SW 1271 (cell line): Measurements from ENCODE around the gene SMIM13.

Source experiments
- DNase-seq, 2 experiments: peaks; one replicate each; lab custom pipeline; 2025; lab: John Stamatoyannopoulos, UW

Gene SMIM13

DNA sequence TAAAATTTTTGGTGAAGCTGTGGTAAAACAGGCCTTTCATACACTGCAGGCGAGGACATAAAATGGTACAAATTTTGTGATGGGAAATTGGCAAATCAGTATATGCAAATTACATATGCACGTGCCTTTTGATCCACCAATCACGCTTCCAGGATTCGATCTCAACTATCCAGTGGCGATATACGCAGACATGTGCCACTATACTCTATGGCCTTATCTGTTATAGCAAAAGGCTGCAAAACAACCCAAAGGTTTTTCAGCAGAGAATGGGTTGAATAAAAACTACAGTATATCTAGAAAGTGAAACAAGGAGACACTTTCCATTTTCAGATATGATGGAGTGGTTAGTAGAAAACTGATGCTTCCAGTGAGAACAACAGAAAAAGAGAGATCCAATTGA is 59.8 kb downstream of the SMIM13 start:
- no peak for DNase-seq

DNA sequence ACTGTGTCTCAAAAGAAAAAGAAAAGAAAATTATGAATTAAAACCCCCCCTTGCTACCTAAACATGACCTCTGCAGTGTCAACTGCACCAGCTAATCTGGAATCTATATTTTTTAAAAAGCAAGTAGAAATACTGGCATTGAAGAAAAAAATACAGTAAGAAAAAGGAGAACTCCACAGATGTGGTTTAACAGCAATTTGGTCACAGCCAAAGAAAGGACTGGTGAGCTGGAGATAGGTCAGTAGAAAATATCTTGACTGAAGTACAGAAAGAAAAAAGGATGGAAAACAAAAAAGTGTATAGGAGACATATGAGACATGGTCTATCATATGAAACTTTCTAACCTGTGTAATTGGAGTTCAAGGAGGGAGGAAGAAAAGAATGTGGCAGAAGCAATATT is 62.0 kb downstream of the SMIM13 start:
- DNase-seq = no peak

DNA sequence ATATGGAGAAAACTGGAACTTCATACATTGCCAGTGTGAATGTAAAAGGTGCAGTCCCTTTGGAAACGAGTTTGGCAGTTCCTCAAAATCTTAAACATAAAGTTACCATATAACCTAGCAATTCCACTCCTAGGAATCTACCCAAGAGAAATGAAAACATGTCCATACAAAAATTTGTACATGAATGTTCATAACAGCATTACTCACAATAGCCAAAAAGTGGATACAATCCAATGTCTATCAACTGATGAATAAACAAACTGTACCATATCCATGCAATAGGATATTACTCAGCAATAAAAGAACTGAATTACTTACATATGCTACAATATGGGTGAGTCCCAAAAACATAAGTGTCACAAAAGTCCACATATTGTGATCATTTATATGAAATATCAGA is 66.6 kb downstream of the SMIM13 start:
- no peak for DNase-seq

DNA sequence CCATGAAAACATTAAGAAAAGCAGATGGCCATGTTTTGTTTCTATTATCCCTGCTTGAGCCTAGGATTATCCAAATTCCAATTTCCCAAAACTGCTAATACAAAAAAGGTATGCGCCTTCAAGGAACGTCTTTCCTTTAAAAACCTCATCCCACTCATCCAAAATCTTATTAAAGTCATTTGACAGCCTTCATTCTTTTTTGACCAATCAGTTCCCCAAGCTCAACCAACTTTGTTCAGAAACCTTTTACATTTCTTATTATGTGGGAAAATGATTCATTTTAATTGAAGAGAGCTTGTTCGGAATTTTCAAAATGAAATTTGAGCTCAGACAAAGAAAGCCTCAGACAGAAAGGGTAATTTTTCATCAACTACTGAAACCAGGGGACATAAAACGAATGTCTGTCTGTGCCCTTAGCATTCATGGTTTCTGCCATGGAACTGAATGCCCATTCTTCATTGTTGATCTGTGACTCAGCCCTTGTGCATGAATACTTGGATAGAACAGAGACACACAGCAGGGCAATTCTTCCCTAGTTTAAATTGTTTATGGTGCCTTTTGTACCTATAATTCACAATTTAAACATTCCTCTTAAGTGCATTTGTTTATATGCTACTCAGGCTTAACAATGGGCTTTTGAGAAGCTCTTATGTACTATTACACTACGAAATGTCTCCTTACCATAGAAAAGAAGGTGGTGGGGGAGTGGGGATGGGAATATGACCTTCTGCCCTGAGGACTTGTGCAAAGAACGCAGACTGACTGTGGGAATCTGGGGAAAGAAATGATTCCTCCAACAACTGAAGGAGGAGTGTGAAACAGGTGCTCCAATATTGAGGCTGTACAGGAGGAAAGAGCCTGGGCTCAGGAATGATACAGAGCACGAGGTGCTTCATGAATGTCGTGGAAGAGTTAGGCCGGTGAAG is 67.7 kb downstream of the SMIM13 start:
- DNase-seq = no peak

DNA sequence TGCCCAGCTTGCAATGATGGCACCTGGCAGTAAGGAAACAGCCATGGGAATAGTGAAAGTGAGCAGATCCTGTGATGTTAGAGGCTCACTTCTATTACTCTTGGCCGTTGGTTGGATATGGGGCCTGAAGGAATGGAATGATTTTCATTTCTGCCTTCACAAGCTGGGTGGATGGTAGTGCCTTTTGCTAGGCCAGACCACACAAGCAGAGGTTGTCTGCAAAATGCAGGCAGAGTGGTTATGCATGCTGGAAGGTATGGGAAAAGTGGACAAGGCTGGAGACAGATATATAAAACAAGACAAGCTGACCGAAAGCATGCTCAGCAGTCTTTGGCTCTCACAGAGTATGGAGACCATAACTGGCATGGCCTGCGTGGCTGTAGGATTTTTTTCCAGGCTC is 68.6 kb downstream of the SMIM13 start:
- DNase-seq = no peak

DNA sequence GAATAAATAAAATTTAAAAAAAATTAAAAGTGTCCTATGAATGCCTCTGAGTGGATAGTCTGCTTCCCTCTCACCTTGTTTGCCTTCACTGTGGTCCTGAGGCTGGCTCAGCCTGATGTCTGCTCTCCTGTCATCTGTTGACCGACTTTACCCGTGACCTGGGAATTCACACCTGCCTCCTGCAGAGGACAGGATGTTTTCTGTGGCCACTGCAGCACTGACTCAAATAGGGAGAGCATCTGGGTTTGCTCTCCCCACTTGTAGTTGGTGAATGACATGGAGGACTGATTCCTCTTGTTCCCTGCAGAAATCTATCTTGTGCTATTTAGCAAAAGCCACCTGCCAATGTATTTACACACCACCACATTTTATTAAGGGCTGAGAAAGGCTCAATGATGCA is 70.3 kb downstream of the SMIM13 start:
- DNase-seq = no peak

DNA sequence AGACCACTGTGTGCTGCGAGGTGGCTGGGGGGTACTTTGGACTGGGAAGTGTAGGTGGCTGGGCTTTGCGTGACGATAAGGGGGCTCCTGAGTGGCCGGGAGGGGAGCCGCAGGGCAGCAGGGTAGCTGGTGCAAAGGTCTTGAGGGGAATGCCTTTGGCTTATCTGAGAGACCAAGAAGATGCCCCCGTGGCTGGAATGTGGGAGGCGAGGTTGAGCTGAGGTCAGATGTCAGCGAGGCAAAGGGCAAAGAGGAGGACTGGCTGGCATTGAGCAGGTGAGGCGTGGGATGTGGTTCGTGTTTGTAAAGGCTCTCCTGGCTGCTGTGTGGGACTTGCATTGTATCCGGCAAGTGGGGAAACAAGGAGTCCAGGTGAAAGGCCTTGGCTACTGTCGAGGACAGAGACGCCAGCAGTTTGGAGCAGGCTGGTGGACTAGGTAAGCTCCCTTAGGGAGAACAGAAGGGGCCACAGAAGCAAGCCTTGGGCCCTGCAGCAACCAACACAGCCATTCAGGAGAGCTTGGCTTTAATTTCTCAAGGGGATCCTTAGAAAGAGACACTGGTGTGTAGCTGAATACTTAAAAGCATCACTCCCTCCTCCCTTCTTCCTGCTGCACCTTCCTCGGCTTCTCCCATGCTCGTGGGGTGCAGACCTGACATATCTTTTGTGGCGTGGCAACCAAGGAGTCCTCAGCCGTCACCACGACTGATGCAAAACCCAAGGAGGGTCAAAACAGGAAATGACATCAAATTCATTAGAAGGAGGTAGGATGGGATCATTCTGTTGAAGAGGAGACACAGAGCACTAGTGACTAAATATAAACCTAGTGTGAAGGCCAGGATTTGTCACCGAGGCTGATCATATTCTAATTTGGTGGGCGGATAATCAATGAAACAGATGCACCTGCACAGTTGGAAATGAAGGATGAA is 71.3 kb downstream of the SMIM13 start:
- no peak for DNase-seq

DNA sequence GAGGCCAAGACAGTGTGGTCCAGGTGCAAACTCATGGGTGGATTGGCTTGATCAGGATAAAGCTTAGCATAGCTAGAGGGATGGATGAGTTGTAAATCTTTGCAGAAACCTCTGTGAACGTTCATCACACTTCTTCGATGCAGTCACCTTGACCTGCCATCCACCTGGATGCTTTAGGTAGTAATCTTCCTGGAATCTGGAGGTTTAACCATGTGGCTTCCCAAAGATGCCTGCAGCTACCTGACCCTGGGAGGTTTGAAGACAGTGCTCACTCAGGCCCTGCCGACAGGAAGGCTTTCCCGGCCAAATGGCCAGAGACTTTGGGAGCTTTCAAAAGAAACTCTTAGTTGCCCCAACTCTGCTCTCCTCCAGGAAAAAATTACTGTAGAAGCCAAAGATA is 73.3 kb downstream of the SMIM13 start:
- DNase-seq = no peak

DNA sequence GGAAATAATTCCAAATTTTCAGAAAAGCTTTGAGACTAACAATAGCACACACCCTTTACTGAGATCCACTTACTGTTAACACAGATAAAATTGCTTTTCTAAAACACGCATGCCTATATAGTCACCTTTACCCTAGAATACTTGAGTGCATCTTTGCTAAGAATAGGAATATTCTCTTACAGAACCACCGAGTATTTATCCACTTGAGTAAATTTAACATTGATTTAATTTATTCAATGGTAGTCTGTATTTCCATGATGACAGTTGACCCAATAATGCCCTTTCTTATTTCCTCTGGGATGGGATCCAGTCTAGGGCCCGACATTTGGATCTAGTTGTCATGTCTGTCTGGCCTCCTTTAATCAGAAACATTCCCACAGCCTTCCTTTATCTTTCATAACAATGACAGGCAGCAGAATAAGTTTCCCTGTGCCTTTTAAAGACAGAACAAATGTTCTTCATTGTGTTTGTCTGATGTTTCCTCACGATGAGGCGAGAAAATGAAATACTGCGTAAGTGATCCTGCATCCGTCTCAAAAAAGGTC is 74.5 kb downstream of the SMIM13 start:
- DNase-seq = no peak

DNA sequence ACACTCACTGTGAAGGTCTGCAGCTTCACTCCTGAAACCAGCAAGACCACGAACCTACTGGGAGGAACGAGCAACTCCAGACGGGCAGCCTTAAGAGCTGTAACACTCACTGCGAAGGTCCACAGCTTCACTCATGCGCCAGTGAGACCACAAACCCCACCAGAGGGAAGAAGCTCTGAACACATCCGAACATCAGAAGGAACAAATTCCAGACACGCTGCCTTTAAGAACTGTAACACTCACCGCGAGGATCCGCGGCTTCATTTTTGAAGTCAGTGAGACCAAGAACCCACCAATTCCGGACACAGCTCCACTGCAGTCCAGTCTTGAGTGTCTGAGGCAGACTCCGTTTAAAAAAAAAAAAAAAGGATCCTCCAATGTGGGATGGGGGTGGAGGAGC is 78.3 kb downstream of the SMIM13 start:
- DNase-seq = no peak

DNA sequence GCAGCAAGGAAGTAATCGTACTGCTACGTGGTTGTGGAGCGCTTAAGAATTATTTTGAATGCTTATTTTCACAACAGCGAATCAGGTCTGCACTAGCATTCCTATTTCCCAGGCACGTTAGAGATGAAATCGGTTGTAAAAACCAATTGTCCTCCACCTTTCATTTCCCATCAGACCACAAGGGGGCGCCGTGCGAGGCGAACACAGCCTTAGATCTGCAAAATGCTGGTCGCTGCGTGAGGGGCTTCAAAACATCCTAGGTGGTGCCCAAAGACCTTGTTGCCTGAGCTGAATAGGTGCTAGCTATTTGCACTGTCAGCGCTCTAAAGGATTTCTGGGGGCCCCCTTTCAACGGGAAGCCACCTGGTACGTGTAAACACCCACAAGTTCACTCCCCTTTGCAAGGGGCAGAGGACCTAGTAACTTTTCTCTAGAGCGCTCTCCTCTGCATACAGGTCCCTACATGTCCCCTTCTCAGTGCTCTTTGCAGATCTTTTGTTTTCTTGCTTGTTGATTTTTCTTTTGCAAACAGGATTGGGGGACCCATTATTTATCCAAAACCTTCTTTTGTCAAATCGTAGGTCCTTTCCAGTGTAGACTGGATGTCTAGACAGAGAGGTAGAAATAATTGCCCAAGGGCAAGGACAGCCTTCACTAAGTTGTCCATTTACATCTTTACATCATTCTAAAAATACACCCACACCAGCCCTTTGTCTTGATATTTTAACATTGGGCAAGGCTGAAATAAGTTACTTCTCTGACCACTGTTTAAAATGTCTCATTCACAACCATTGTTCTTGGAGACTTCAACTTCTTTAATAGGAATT is 79.1 kb downstream of the SMIM13 start:
- DNase-seq = peak in 1 of 2 experiments; percentile 25

DNA sequence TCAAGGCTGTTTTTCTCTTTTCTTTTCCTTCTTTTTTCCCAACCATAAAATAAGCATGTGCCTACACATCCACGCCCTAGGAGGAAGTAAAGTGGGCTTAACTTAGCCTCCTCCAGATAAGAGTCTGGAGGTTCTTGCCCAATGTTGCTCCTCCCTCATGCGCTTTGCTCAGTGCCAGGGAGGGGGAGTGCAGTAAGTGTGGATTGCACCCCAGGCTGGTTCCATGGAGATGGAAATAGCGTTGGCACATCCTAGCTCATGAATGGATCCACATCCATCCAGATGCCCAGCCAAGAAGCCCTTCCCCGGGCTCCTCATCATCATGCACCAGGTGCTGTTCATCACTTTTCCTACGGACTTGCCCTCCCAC is 80.6 kb downstream of the SMIM13 start:
- DNase-seq = no peak

DNA sequence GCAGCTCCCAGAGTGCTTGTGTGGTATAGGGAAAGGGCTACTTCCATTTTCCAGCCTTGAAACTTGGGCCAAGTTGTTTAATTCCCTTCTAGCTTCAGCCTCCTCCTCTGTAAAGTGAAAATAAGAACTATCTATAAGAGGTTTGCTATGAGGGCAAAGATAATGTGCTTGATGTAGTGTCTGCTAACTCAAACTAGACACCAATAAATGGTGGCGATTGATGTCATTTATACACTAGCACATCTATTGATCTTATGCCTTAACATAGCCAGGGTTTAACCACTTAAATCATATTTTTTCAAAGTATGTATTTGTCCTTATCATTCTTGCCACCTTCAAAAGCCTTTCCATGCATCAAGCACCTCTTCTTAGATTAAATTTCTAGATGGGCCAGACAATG is 83.6 kb downstream of the SMIM13 start:
- no peak for DNase-seq

DNA sequence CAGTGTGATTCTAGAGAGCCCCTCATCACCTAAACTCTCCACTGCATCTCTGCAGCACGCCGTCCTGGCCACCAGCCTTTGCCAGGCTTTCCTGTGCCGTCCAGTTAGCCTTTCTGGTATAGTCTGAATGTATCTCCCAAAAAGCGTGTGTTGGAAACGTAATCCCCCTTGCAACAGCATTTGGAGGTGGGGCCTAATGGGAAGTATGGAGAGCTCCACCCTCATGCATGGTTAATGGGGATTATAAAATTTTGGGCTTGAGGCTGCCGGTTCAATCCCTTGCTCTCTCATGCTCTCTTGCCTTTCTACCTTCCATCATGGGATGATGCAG is 85.4 kb downstream of the SMIM13 start:
- DNase-seq = no peak

DNA sequence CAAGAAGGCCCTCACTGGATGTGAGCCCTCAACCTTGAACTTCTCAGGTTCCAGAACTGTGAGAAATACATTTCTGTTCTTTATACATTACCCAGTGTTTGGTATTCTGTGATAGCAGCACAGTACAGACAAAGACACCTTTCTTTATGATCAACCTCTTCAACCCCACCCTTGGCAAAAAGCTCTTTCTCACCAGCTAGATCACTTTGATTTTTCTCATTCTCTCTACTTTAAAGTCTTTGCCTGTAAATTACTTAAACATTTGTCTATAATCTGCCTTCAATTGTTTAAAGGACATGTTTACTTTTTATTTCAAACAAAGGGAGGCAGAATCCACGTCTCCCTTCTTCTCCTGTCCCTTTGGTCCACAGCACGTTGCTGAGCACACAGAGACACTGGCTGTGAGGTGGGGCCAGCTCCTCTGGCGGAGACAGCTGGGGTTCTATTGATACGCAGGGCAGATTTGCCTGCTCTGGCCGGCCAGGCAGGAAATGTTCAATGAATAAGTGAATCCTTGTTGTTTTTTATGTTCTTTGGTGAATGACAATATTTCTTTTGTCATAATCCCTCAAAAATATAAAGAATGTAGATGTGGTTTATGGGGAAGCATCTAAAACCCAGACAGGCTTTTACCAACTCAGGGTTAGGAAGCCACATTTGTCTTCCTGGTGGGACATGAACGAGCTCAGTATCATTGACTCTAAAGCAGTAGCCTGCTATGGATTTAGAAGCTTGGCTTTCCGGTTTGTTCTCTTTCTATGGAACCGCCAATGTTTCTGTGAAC is 86.0 kb downstream of the SMIM13 start:
- DNase-seq = no peak

DNA sequence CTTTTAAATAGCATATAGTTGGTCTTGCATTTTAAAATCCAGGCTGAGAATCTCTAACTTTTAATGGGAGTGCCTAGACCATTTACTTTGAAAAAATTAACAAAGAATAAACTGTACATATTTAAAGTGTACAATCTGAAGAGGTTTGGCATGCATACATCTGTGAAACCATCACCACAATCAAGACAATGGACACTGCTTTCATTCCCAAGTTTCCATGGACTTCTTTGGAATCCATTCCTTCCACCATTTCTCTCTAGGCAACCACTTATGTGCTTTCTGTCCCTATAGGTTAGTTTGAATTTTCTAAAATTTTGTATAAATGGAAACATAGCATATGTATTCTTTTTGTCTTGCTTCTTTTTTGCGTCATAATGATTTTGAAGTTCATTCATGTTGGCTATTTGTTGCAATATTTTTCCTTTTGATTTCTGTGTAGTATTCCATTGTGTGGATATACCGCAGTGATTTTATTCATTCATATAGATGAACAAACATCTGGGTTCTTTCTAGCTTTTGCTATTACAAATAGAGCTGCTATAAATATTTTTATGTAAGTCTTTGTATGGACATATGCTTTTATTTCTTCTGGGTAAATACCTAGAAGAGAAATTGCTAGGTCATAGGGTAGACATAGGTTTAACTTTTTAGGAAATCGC is 88.0 kb downstream of the SMIM13 start:
- DNase-seq = no peak

DNA sequence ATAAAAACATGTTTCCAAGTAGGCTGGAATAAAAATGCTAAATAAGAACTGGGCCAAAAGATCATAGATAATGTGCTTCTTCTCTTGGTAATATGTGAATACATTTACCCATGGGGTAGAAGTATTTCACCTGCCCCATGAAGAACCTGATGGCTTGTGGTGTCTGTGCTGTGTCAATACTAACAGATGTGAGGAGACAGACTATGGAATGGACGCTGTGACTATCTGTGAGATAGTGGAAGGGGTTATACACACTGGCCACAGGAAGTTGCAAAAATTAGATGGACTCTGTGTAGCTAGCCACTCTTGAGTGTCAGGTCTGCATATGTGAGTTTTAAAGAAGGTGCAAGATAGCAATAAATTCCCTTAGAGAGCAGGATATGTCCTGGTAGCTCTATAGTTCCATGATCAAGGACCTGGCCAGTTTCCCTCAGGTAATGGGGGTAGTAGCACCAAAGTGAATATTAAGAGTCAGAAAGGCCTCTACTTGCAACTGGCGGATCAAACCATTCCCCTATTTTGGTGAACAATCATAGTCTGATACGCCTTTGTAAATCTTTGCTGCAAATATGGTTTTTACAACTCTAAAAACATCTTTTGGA is 90.2 kb downstream of the SMIM13 start:
- DNase-seq = no peak

DNA sequence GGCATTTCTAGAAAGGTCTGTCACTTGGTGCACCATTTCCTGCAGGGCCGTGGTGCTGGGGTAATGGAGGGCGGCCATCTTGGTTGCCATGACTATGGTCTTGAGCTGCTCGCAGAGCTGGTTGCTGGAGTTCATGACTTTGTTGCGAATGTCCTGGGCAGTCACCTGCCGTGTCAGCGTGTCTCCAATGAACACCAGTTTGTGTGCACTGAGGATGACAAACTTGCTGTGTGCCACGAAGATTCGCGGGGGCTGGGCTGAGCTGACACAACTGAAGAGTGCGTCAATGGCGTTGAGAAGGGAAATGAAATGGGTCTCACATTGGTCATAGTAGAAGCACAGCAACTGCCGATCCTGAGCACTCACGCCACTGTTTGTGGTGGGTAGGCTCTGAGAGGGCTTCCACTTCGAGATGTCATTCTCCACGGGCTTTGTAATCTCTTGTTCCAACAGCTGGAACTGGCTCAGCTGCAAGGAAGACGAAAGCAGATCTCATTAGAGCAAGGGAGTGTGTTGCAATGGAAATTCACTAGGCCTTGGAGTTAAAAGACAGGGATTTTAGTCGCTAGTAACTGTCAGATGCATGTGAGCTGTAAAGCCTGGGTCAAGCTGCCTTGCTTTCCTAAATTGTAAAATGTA is 91.7 kb downstream of the SMIM13 start:
- no peak for DNase-seq

DNA sequence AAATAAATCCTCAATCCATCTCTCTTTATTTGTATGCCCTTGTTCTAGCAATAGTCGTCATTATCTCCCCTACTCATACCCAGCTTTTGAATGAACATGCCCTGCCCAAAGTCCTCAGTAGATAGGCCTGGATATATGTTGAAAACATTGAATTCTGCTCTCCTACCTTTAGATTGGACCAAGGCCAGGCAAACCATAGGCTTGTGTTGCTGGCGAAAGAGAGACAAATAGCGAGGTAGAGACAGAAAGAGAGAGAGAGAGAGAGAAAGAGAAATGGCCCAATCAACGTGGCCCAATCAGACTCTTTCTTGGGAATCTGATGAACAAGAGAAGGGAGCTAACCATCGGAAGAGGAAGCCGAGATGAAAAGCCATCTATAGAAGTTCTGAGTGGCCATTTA is 93.7 kb downstream of the SMIM13 start:
- DNase-seq = no peak
